K562 (cell line): ENCODE results near the gene CAMK2G. TPM values are rescaled to one million over a fixed set of nuclear protein-coding genes. Genes with fewer than 3 reads are reported as not detected.

Source experiments
- ATAC-seq: fragments of 200-7000 bp; cut with Tn5 transposase; 3 replicates; pipeline ENCODE4 v1.9.1; 2020; ENCODE audit warnings: moderate library complexity
- BruUV-seq: library from RNA; stranded (reverse); fragments of 400-500 nt; replicated peaks from 2 replicates; lab custom pipeline; 2021; lab: Mats Ljungman, UMichigan
- CTCF ChIA-PET: fragments of 300-600 bp; formaldehyde crosslinking; extraction: SDS; loops from one replicate; lab custom pipeline; 2021; ENCODE audit warnings: low intra/inter-chr PET ratio; lab: Yijun Ruan, JAX
- POLR2A ChIA-PET: fragments of 300-600, 350-650 bp; sonication (Branson Sonifier 250); formaldehyde crosslinking; extraction: SDS; loops from one replicate; lab custom pipeline; 2021; ENCODE audit warnings: antibody characterized with exemption, inconsistent platforms; lab: Yijun Ruan, JAX
- DNase-seq, 4 experiments: peaks; one replicate each; pipeline versions ENCODE4 v3.0.0 to v3.0.0-alpha.2; 2011 to 2018; ENCODE audit warnings: low spot score in 3 of 4, mixed read lengths in 3 of 4; ENCODE audit errors: extremely low read depth in 1 of 4
- FAIRE-seq: peaks from 2 replicates; lab custom pipeline; 2011; peaks lifted over from hg19 to GRCh38; lab: Jason Lieb, UNC
- H2AFZ ChIP-seq: 2 replicates; pipeline ENCODE4 v1.6.0; 2011; ENCODE audit warnings: low read depth, low read length, control low read depth, inconsistent platforms
- H3K27ac ChIP-seq: fragments of 200-600 bp; 3 replicates; pipeline ENCODE4 v1.8.0; 2011; ENCODE audit warnings: low read depth, mild to moderate bottlenecking, control low read depth, inconsistent platforms, low read length, moderate library complexity, mixed read lengths; ENCODE audit errors: extremely low read depth
- H3K27me3 ChIP-seq, 2 experiments: fragments of 300-600 bp in 1 of 2; 2 replicates in 1 of 2; 3 replicates in 1 of 2; pipeline versions ENCODE4 v1.6.0 to v1.8.0; 2011; ENCODE audit warnings: inconsistent platforms in 2 of 2, low read length in 2 of 2, mild to moderate bottlenecking in 1 of 2, mixed read lengths in 1 of 2, moderate library complexity in 1 of 2; ENCODE audit not compliant: control insufficient read depth in 2 of 2, insufficient read depth in 2 of 2
- H3K36me3 ChIP-seq: fragments of 300-600 bp; 3 replicates; pipeline ENCODE4 v1.8.0; 2011; ENCODE audit warnings: mild to moderate bottlenecking, low read length, inconsistent platforms; ENCODE audit not compliant: control insufficient read depth, insufficient read depth
- H3K4me1 ChIP-seq, 2 experiments: fragments of 200-600 bp in 1 of 2; replicated peaks in 1 of 2; 2 replicates in 1 of 2; 3 replicates in 1 of 2; pipeline versions ENCODE4 v1.5.1 to v1.8.0; 2011; ENCODE audit warnings: inconsistent platforms in 2 of 2, low read length in 2 of 2, mild to moderate bottlenecking in 1 of 2, mixed read lengths in 1 of 2, moderate library complexity in 1 of 2; ENCODE audit not compliant: control insufficient read depth in 2 of 2, insufficient read depth in 2 of 2
- H3K4me2 ChIP-seq: 2 replicates; pipeline ENCODE4 v1.6.1; 2011; ENCODE audit warnings: low read length, control low read depth, inconsistent platforms, mixed read lengths; ENCODE audit not compliant: insufficient read depth
- H3K4me3 ChIP-seq: fragments of 200-600 bp; sonication (generic), shearing (Covaris generic); 2 replicates; pipeline ENCODE4 v1.5.1; 2016; ENCODE audit warnings: control low read depth, inconsistent platforms
- H3K79me2 ChIP-seq: fragments of 200-600 bp; 3 replicates; pipeline ENCODE4 v1.8.0; 2011; ENCODE audit warnings: low read length, inconsistent platforms; ENCODE audit not compliant: control insufficient read depth, insufficient read depth
- H3K9ac ChIP-seq, 2 experiments: 2 replicates each; pipeline versions ENCODE4 v1.6.0 to v1.6.1; 2011; ENCODE audit warnings: low read depth in 2 of 2, low read length in 2 of 2, control low read depth in 1 of 2, inconsistent platforms in 1 of 2, mild to moderate bottlenecking in 1 of 2, mixed read lengths in 1 of 2; ENCODE audit not compliant: insufficient read depth in 1 of 2
- H3K9me1 ChIP-seq: one replicate; pipeline ENCODE4 v1.6.0; 2011; ENCODE audit warnings: inconsistent platforms, mild to moderate bottlenecking, low read length, moderate library complexity; ENCODE audit not compliant: control insufficient read depth, insufficient read depth
- H3K9me3 ChIP-seq: replicated peaks from 2 replicates; pipeline ENCODE4 v1.5.1; 2011; ENCODE audit warnings: low read depth, low read length, inconsistent platforms; ENCODE audit not compliant: control insufficient read depth, insufficient read depth
- H4K20me1 ChIP-seq: replicated peaks from 2 replicates; pipeline ENCODE4 v1.6.1; 2011; ENCODE audit warnings: low read length, inconsistent platforms, mixed read lengths; ENCODE audit not compliant: control insufficient read depth, insufficient read depth
- ATF6 ChIP-seq: sonication (generic); formaldehyde crosslinking; IDR thresholded peaks from 2 replicates; pipeline ENCODE4 v1.4.0; 2020; ENCODE audit warnings: mild to moderate bottlenecking, missing genetic modification reagents
- BCOR ChIP-seq: fragments of 450-650 bp; IDR thresholded peaks from 2 replicates; pipeline ENCODE4 v1.6.1; 2016
- ETS2 ChIP-seq: IDR thresholded peaks from 2 replicates; pipeline ENCODE4 v1.6.1; 2016; ENCODE audit warnings: borderline replicate concordance, missing genetic modification characterization, mild to moderate bottlenecking, moderate library complexity, missing compliant biosample characterization; ENCODE audit not compliant: poor library complexity, severe bottlenecking
- FOXJ3 ChIP-seq: sonication (generic); formaldehyde crosslinking; IDR thresholded peaks from 2 replicates; pipeline ENCODE4 v1.4.0; 2020; ENCODE audit warnings: mild to moderate bottlenecking, missing genetic modification reagents
- GATAD2B ChIP-seq: fragments of 450-650 bp; IDR thresholded peaks from 2 replicates; pipeline ENCODE4 v1.6.1; 2017; ENCODE audit warnings: mild to moderate bottlenecking, borderline replicate concordance
- NCOA2 ChIP-seq, 2 experiments: fragments of 450-650 bp; IDR thresholded peaks; 2 replicates each; pipeline ENCODE4 v1.6.1; 2018; ENCODE audit warnings: mild to moderate bottlenecking in 2 of 2, moderate library complexity in 1 of 2; ENCODE audit not compliant: partially characterized antibody in 2 of 2
- RB1 ChIP-seq: fragments of 450-650 bp; IDR thresholded peaks from 2 replicates; pipeline ENCODE4 v1.6.1; 2017; ENCODE audit warnings: low read depth, mild to moderate bottlenecking
- SMARCA5 ChIP-seq: fragments of 450-650 bp; IDR thresholded peaks from 2 replicates; pipeline ENCODE4 v1.6.1; 2016
- SRSF7 ChIP-seq: fragments of 200-400 bp; formaldehyde crosslinking; optimal IDR thresholded peaks from 2 replicates; pipeline ENCODE3; 2017; ENCODE audit warnings: mild to moderate bottlenecking, low read depth, low read length
- TEAD4 ChIP-seq, 2 experiments: sonication (generic) in 1 of 2; formaldehyde crosslinking in 1 of 2; IDR thresholded peaks; 2 replicates each; pipeline versions ENCODE4 v1.6.1 to v1.8.0; 2012 to 2022; ENCODE audit warnings: borderline replicate concordance in 1 of 2, inconsistent platforms in 1 of 2, low read length in 1 of 2, mild to moderate bottlenecking in 1 of 2, missing genetic modification reagents in 1 of 2
- UBTF ChIP-seq, 2 experiments: IDR thresholded peaks; 2 replicates each; pipeline ENCODE4 v1.6.1; 2012; ENCODE audit warnings: improper control_type of control experiment in 2 of 2, low read depth in 2 of 2, low read length in 2 of 2, borderline replicate concordance in 1 of 2
- ZC3H4 ChIP-seq: sonication (generic); formaldehyde crosslinking; IDR thresholded peaks from 2 replicates; pipeline ENCODE4 v1.9.0; 2021; ENCODE audit warnings: missing genetic modification reagents, borderline replicate concordance
- ZFP36 ChIP-seq: fragments of 150-350 bp; IDR thresholded peaks from 2 replicates; pipeline ENCODE4 v1.6.1; 2018; ENCODE audit warnings: low read length, low read depth; ENCODE audit not compliant: partially characterized antibody
- ZKSCAN1 ChIP-seq: fragments of 150-350 bp; IDR thresholded peaks from 2 replicates; pipeline ENCODE4 v1.6.1; 2016; ENCODE audit warnings: low read depth, low read length
- ZNF668 ChIP-seq: fragments of 250-450 bp; sonication (Bioruptor Pico); IDR thresholded peaks from 2 replicates; pipeline ENCODE4 v1.8.0; 2022; ENCODE audit warnings: mild to moderate bottlenecking, inconsistent platforms
- WGBS: fragments of 100-300 bp; shearing (Covaris generic); methylation state at CpG from one replicate; pipeline ENCODE4 v1.1.6; 2016; ENCODE audit warnings: low coverage, mixed read lengths; ENCODE audit not compliant: insufficient coverage; ENCODE audit errors: missing lambda C conversion rate; 5-methylcytosine and 5-hydroxymethylcytosine counted together
- in situ Hi-C: fragments of 300-500 bp; cut with MboI; formaldehyde crosslinking; loops from 4 replicates; pipeline ENCODE4 v1.15.0; 2018; ENCODE audit warnings: inconsistent platforms, mixed read lengths
- intact Hi-C: fragments of 100-400 bp; cut with micrococcal nuclease; formaldehyde crosslinking; loops from 2 replicates; pipeline ENCODE4 v1.14.2; 2022
- polyA plus RNA-seq, 8 experiments: library from polyadenylated mRNA; depleted of rRNA in 4 of 8; stranded (reverse) in 5 of 8; unstranded in 3 of 8; fragments of >200 nt; fragmentation: Nextera tagmentation in 2 of 8; fragmentation: Illumina TruSeq in 1 of 8; extraction: Ambion mirVana in 2 of 8; extraction: Trizol in 1 of 8; gene quantifications; 2 replicates each; pipeline versions ENCODE4 v1.2.1 to v1.2.3, GENCODE V29; 2011 to 2014; ENCODE audit warnings: inconsistent platforms in 1 of 8, missing spikeins in 1 of 8
- total RNA-seq, 7 experiments: library from RNA; depleted of rRNA in 6 of 7; stranded (reverse); fragments of >200 nt in 6 of 7; fragmentation: Illumina TruSeq in 2 of 7; extraction: Trizol in 2 of 7; gene quantifications; 2 replicates each; pipeline versions ENCODE4 v1.2.1 to v1.2.3, GENCODE V29; 2011 to 2021; ENCODE audit warnings: low replicate concordance in 1 of 7

Gene CAMK2G
- total and polyA plus RNA-seq, 9 of the 15 experiments (the other 6 are each of a cell fraction or from before 2014, with no cell fraction given) = 9.0 to 37.9 (median 32.6) TPM

GRCh38 chr10:73812657-73813056, 61.7 kb downstream of the CAMK2G start (continued):
- TF ChIP-seq ETS2 = no peak

- Histone ChIP-seq H2AFZ (peak overlapping the region; percentile 94), H3K27me3 (no peaks in the 10 kb centered on the region), H3K79me2 (peaks cover 13% of the 10 kb centered on the region), H3K9ac (peak overlapping the region; percentile 82 to 99), H3K9me3 (no peaks in the 10 kb centered on the region), H3K4me1 (peaks cover 30 to 48% of the 10 kb centered on the region in 2 experiments), H3K27ac (peak overlapping the region; percentile 85), H3K36me3 (peaks cover 57% of the 10 kb centered on the region), H3K9me1 (no peaks in the 10 kb centered on the region), H3K4me2 (peak overlapping the region; percentile 80), H4K20me1 (0 out of 2 replicates have a peak, but pooled peaks cover 5% of the 10 kb centered on the region), H3K4me3 (peak overlapping the region; percentile 85)
- no TSS peak for BruUV-seq
- intact Hi-C loops = loop anchor here (2.0 kb wide), 2 partner anchors 24 to 68 kb away; no protein-coding TSS in a partner anchor
- POLR2A ChIA-PET = interaction anchor here (0.7 to 3.0 kb wide), 5 partner anchors 8 to 69 kb away, joined by 3 to 50 read pairs (median 3); no protein-coding TSS in a partner anchor
- CTCF ChIA-PET = no interaction called here
- peak; percentile 57 for ATAC-seq
- WGBS = 0% methylated on average over 53 of the region's 63 CpGs
- in situ Hi-C loops = no loop called here
- FAIRE-seq = peak; percentile 26
- DNase-seq = peak; percentile 65 to 87 (median 70)
- TF ChIP-seq ZFP36 = peak; percentile 84
- TF ChIP-seq RB1 = 0 out of 2 replicates have a peak, but pooled peaks have one; percentile 24
- 0 out of 2 replicates have a peak, but pooled peaks have one; percentile 6 for TF ChIP-seq ZKSCAN1
- 0 out of 4 replicates have a peak, but pooled peaks of 1 of the 2 experiments have one; percentile 3 for TF ChIP-seq UBTF (IDR thresholded peaks at IDR 0.05; ENCODE audit: borderline replicate concordance in 1 of 2, low read depth in 2 of 2, low read length in 2 of 2)
- TF ChIP-seq ZNF668 = no peak
- peak; percentile 43; the same call in 1 of the 2 replicates for TF ChIP-seq GATAD2B
- peak; percentile 42; the same call in 1 of the 2 replicates for TF ChIP-seq SMARCA5
- TF ChIP-seq FOXJ3 (CRISPR knock-in tag) = no peak
- TF ChIP-seq SRSF7 = peak; percentile 16
- TF ChIP-seq BCOR = peak; percentile 78
- TF ChIP-seq NCOA2 (IDR thresholded peaks at IDR 0.05; ENCODE audit: partially characterized antibody in 2 of 2) = no peak
- TF ChIP-seq TEAD4 (IDR thresholded peaks at IDR 0.05; ENCODE audit: low read length) = no peak
- TF ChIP-seq TEAD4 (CRISPR knock-in tag; IDR thresholded peaks at IDR 0.05; ENCODE audit: borderline replicate concordance) = no peak
- peak; percentile 56; the same call in 1 of the 2 replicates for TF ChIP-seq ZC3H4 (CRISPR knock-in tag)
- TF ChIP-seq ATF6 (CRISPR knock-in tag) = 0 out of 2 replicates have a peak, but pooled peaks have one; percentile 25
Measured at GRCh38 chr10:73810735-73811465, 63.5 kb downstream of the CAMK2G start.
